ENCODE results near the gene HEATR5B.

HEATR5B gene

GRCh38 chr2:37052600-37053332, 31.4 kb downstream of the HEATR5B start:
- no peak for TF ChIP-seq POLR2A (IDR thresholded peaks at IDR 0.05; ENCODE audit: extremely low read depth, insufficient read length)
- no peak for TF ChIP-seq CTCF (IDR thresholded peaks at IDR 0.05; ENCODE audit: low read depth, low read length)
- TF ChIP-seq MAX (IDR thresholded peaks at IDR 0.05; ENCODE audit: low read depth, low read length): no peak
- TF ChIP-seq MYC (IDR thresholded peaks at IDR 0.05; ENCODE audit: low read depth, low read length): no peak
- no peak overlapping the region for H3K4me3 ChIP-seq (ENCODE audit: low read depth, low read length)

GRCh38 chr2:37039580-37039979, 44.6 kb downstream of the HEATR5B start:
- no peak for DNase-seq (ENCODE audit: low read depth)
- no peak overlapping the region for H3K4me3 ChIP-seq (ENCODE audit: low read depth, low read length)
- TF ChIP-seq CTCF (IDR thresholded peaks at IDR 0.05; ENCODE audit: low read depth, low read length): no peak
- TF ChIP-seq POLR2A (IDR thresholded peaks at IDR 0.05; ENCODE audit: extremely low read depth, insufficient read length): no peak
- no peak for TF ChIP-seq MAX (IDR thresholded peaks at IDR 0.05; ENCODE audit: low read depth, low read length)
- TF ChIP-seq MYC (IDR thresholded peaks at IDR 0.05; ENCODE audit: low read depth, low read length): no peak

More at GRCh38 chr2:37052600-37053332, 31.4 kb downstream of the HEATR5B start:
- DNase-seq (ENCODE audit: low read depth): no peak

- TF ChIP-seq POLR2A (IDR thresholded peaks at IDR 0.05; ENCODE audit: extremely low read depth, insufficient read length) (no peak), MAX (IDR thresholded peaks at IDR 0.05; ENCODE audit: low read depth, low read length) (no peak), MYC (IDR thresholded peaks at IDR 0.05; ENCODE audit: low read depth, low read length) (no peak), CTCF (IDR thresholded peaks at IDR 0.05; ENCODE audit: low read depth, low read length) (no peak)
- no peak overlapping the region for H3K4me3 ChIP-seq (ENCODE audit: low read depth, low read length)
- peak; percentile 23 for DNase-seq (ENCODE audit: low read depth)
Measured at GRCh38 chr2:37037771-37038170, 46.4 kb downstream of the HEATR5B start.

- H3K4me3 ChIP-seq (ENCODE audit: low read depth, low read length): no peak overlapping the region
- TF ChIP-seq POLR2A (IDR thresholded peaks at IDR 0.05; ENCODE audit: extremely low read depth, insufficient read length) (no peak), CTCF (IDR thresholded peaks at IDR 0.05; ENCODE audit: low read depth, low read length) (no peak), MAX (IDR thresholded peaks at IDR 0.05; ENCODE audit: low read depth, low read length) (no peak), MYC (IDR thresholded peaks at IDR 0.05; ENCODE audit: low read depth, low read length) (no peak)
- no peak for DNase-seq (ENCODE audit: low read depth)
Measured at GRCh38 chr2:37029758-37030157, 54.4 kb downstream of the HEATR5B start.

GRCh38 chr2:37026050-37026449, 58.1 kb downstream of the HEATR5B start:
- peak; percentile 57 for DNase-seq (ENCODE audit: low read depth)
- TF ChIP-seq CTCF (IDR thresholded peaks at IDR 0.05; ENCODE audit: low read depth, low read length) (peak; percentile 47), MYC (IDR thresholded peaks at IDR 0.05; ENCODE audit: low read depth, low read length) (no peak)
- H3K4me3 ChIP-seq (ENCODE audit: low read depth, low read length): no peak overlapping the region
